Breast epithelium (tissue), 3 donors: ENCODE data around the gene RORB.

Source experiments
- POLR2AphosphoS5 ChIP-seq, 3 donors: sonication (generic); formaldehyde crosslinking; IDR thresholded peaks; one replicate each; pipeline ENCODE4 v1.6.1; 2017; ENCODE audit warnings: antibody characterized with exemption in 3 of 3
- TF ChIP-seq, protein P1 (sequence below), 3 donors: fragments of 450-650 bp; IDR thresholded peaks; one replicate each; pipeline ENCODE4 v1.5.1; 2016 to 2017; ENCODE audit warnings: antibody characterized with exemption in 3 of 3, mild to moderate bottlenecking in 3 of 3, moderate library complexity in 3 of 3

- TF ChIP-seq, protein P1, sequence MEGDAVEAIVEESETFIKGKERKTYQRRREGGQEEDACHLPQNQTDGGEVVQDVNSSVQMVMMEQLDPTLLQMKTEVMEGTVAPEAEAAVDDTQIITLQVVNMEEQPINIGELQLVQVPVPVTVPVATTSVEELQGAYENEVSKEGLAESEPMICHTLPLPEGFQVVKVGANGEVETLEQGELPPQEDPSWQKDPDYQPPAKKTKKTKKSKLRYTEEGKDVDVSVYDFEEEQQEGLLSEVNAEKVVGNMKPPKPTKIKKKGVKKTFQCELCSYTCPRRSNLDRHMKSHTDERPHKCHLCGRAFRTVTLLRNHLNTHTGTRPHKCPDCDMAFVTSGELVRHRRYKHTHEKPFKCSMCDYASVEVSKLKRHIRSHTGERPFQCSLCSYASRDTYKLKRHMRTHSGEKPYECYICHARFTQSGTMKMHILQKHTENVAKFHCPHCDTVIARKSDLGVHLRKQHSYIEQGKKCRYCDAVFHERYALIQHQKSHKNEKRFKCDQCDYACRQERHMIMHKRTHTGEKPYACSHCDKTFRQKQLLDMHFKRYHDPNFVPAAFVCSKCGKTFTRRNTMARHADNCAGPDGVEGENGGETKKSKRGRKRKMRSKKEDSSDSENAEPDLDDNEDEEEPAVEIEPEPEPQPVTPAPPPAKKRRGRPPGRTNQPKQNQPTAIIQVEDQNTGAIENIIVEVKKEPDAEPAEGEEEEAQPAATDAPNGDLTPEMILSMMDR (IDR thresholded peaks at IDR 0.05): no peak
- TF ChIP-seq POLR2AphosphoS5 (IDR thresholded peaks at IDR 0.05): no peak
Measured at GRCh38 chr9:74526215-74526614, 29.1 kb downstream of the RORB start.
